HEK293T (cell line): ENCODE measurements around the gene HEXB.

Source experiments
- FOXA1 ChIP-seq: fragments of 450-650 bp; IDR thresholded peaks from 2 replicates; pipeline ENCODE4 v1.6.1; 2016; ENCODE audit warnings: mild to moderate bottlenecking
- HDGF ChIP-seq: fragments of 450-650 bp; IDR thresholded peaks from 2 replicates; pipeline ENCODE4 v1.6.1; 2017; ENCODE audit warnings: antibody characterized with exemption, borderline replicate concordance
- PKNOX1 ChIP-seq: fragments of 450-650 bp; IDR thresholded peaks from 2 replicates; pipeline ENCODE4 v1.6.1; 2016
- SP1 ChIP-seq: fragments of 450-650 bp; IDR thresholded peaks from 2 replicates; pipeline ENCODE4 v1.6.1; 2017
- TARDBP ChIP-seq: fragments of 450-650 bp; IDR thresholded peaks from 2 replicates; pipeline ENCODE4 v1.6.1; 2016
- ZNF384 ChIP-seq: fragments of 450-650 bp; IDR thresholded peaks from 2 replicates; pipeline ENCODE4 v1.6.1; 2016

- TF ChIP-seq ZNF384 (no peak), SP1 (no peak), PKNOX1 (no peak), TARDBP (no peak), FOXA1 (no peak), HDGF (no peak)
Observed at GRCh38 chr5:74766418-74766848, 81.4 kb downstream of the HEXB start.
